Tongue (tissue), 2 donors: ENCODE measurements around the gene R3HDM2. TPM values are rescaled to one million over a fixed set of nuclear protein-coding genes. Genes with fewer than 3 reads are reported as not detected.

Experiments used
- DNase-seq: peaks from one replicate; pipeline ENCODE4 v3.0.0-alpha.2; 2015
- total RNA-seq: library from RNA; depleted of rRNA; stranded (reverse); fragments of >200 nt; gene quantifications from one replicate; pipeline ENCODE4 v1.2.3, GENCODE V29; 2014

R3HDM2 gene
- total RNA-seq, 1 donor from 2014 or later, result 40.0 TPM

DNA sequence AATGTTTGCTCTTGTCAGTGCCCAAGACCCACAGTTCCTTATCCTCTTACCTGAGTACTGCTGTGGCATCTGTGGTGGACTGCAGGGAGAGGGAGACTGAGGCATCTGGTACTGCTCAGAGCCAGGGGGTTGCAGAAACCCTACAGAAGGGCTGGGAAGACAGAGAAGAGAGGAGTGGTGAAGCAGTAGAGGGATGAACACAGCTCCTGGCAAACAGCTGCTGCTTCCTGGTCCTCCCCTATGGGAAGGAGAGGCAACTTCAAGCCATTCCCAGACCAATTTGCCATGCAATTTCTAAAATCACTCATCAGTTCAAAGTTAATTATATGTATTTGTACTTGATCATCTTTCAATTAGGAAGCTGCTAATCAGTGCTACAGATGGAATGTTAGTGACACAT lies 164.2 kb downstream of the R3HDM2 start:
- DNase-seq, result no peak

DNA sequence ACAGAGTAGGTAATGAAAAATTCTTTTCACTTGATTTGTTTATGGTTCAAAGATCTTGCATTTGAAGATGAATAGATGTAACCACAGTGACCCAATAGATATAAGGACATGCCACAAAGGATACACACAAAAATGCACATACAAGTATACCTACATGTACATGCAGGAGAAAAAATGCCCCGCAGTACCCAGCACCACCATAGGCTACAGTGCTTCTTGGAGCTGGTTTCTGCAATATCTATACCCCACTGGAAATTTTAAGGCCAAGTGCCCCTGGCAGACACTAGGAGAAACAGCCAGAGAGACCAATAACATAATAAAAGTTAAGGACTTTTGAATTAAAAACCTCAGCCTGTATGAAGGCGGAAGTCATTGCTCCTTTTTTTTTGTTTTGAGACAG lies 167.7 kb downstream of the R3HDM2 start:
- DNase-seq, result no peak

DNA sequence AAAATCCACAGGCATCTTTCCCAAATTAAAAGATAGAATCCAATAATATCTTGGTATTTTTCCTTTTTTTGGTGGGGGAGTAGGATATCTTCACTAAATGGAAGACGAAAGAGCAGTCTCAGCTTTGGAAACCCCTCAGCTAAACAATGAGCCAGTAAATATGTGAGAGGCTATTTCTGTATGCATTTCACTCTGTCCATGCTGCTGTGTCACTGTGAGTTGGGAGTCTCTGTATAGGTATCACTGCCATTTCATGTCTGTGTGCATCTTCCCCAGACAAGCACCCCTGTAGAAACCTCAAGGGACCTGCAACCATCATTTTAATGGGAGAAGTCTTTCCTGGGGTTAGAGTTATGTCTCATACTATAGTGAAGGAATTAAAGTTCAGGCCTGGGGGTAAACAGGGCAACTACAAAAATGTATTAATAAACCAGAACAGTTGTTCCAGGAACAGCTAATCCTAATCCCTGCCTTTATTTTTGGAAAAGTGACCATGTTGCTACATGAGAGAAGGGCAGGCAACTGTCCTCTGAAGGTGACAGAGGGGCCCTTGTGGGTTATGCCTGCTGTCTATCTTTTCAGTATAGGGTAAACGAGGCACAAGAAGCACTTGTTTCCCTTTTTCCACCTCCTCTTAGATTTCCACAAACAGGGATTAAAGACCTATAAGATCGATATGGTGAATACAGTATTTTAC lies 168.6 kb downstream of the R3HDM2 start:
- no peak for DNase-seq

DNA sequence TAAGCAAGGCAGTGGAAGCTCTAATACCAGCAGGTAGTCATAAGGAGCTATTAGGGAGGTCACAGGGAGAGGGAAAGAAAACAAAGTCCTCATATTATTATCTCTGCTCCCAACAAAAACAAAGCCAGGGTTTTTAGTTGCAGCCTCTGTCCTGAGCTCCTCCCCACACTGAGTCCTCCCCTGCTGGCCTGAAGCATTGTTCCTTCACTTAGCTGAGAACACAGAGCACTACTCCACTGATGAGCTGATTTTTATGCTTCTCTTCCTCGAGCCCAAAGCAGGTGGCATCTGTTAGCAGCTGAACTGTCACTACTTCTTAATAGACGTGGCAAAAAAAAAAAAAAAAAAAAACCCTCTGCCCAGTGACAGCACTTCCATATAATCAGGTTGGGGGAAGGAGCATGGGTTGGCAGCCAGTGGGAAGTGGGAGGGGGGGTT lies 169.4 kb downstream of the R3HDM2 start:
- peak; percentile 79 for DNase-seq

DNA sequence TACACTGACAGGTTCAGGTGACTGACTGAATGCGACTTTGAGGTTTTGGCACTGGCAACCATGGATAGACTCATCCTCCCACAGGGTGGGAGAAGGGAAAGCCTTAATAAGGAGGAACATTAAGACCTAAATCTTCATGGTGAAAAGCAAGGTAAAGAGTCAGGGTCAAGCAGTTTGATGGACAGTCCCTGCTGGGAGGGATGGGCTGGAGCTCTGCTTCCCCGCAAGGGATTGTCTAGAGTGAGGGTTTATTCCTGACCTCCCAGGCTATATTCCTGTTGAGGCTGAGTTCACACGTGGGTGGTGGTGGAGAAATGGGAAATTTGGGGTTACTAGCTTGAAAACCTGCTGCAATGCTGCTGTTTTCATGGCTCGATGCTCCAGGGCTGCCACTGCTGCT lies 170.5 kb downstream of the R3HDM2 start:
- DNase-seq, result no peak

DNA sequence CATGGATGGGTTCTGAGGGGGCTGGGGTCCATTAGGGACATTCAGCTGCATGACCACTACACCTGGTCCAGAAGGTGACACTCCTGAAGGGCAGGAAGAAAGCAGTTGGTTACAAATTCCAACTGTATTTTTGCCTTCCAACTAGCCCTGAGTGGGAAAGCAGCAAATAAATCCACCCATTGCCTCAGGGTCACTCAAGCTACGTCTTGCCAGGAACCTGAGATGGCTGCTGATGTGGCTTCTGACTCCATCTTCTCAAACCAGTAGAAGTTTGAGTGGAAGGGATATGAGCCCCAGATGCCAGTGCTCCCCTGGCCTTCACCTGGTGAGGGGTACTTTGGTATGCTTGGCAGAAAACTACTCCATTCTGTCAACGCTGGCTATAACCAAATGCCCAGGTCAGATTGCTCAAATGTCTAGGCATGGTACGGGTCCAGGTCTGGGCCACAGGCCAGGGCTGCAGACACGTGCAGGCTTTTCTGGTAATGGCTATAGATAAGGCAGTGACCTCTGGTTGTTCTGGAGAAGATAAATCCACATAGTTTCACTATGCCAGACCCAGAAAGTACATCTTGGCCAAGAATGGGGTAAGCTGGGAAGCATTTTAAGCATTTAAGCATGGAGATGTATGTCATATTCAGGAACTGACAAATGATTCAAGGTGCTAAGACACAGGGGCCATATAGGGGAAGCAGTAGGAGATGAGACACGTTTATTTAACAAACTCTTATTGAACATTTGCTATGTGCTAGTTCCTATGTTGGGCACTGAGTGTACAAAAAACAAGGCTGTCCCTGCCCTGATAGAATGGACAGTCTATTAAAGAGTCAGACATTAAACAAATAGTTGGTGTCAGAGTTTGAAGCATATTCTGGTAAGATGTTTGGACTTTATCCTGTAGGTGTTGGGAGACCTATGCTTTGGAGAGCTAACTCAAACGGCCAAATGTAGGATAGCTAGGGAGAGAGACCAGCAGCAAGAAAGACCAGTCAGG lies 171.6 kb downstream of the R3HDM2 start:
- no peak for DNase-seq

DNA sequence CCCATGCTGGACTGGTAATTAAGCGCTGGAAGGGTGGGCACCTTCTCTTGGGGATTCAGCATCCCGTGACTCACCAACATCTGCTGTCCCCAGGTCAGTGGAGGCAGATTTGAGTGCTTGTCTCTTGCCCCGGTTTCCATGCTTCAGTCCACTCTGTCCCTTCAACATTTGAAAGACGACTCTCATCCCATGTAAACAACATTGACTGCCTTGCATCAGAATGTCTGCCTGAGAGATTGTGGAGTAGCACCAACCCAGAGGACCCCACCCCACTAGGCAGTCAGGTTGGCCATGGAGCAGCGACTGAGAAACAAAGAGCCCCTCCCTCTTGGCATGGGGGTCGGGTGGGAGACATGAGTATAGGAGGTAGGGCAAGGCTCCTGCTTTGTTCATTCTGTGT lies 174.9 kb downstream of the R3HDM2 start:
- no peak for DNase-seq

DNA sequence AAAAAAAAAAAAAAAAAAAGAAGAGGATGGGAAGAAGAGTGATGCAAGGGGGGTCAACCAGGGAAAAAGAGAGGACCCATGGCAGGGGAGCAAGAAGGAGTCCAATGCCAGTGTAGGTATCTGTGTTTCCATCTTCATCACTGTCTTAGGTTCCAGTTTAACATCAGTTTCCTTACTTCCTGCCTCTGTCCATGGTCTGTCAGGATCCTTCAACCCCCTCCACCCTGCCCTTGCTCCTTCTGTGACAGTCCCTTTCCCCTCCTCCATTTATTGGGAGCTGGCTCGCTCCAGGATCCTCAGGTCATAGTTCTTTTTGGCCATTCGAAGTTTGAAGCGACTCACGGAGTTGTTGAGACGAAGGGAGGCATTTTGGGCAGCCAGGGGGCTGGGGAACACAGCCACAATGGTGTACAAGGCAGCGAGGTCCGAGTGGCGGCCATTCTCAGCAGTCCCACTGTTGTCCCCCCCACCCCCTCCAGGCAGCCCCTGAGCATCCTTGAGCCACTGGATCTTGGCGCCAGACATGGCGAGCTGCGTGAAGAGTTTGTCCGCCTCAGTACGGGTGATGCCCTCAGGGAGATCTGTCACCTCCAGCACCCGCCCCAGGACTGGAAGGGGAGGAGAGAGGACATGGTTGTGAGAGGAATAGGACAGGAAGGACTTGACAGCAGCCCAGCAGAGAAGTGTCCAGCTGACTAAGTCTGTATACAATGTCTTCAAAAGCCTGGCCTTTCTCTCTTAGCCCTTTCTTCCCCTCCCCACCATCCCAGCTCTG lies 176.2 kb downstream of the R3HDM2 start:
- DNase-seq, result no peak

DNA sequence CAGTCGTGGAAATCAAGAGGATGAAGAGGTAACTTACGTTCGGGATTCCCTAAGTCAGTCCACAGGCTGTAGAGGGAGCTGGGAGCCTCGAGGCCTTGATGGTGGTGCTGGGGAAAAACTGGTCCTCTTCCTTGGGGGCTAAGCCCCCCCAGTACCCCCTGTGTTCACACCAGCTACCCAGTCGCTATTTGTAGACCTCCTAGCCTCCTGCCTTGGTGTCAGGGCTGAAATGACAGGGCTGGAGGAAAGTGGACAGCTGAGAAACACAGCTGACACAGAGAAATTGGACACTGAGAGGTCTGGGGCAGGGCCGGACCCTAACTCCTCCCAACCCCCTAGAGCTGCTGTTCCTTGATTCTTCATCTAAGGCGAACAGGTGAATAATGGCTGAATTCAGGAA lies 179.9 kb downstream of the R3HDM2 start, which contains the start of gene STAC3:
TSS of gene STAC3 (minus strand) at position 232 of the 400 bp plus-strand sequence. CDS start 1,551 bp downstream, outside the sequence.
- DNase-seq, result peak; percentile 89

DNA sequence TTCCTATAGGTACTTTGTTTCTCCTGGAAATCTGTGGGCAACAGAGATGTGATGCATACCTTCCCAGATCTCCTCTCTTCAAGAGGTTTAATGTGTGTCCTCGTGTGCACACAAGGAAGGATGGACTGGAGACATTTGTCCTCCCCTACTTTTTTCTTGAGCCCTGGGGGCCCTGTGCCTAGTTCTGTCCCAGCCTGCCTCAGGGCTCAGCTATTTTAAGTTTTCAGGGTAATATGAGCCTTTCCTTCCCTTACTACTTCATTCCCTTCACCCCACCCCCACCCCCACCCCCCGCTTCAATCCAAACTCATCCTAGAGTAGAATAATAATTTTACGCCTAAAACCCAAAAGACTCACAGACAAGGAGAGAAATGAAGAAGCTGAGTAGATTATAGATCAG lies 180.3 kb downstream of the R3HDM2 start:
- peak; percentile 65 for DNase-seq

DNA sequence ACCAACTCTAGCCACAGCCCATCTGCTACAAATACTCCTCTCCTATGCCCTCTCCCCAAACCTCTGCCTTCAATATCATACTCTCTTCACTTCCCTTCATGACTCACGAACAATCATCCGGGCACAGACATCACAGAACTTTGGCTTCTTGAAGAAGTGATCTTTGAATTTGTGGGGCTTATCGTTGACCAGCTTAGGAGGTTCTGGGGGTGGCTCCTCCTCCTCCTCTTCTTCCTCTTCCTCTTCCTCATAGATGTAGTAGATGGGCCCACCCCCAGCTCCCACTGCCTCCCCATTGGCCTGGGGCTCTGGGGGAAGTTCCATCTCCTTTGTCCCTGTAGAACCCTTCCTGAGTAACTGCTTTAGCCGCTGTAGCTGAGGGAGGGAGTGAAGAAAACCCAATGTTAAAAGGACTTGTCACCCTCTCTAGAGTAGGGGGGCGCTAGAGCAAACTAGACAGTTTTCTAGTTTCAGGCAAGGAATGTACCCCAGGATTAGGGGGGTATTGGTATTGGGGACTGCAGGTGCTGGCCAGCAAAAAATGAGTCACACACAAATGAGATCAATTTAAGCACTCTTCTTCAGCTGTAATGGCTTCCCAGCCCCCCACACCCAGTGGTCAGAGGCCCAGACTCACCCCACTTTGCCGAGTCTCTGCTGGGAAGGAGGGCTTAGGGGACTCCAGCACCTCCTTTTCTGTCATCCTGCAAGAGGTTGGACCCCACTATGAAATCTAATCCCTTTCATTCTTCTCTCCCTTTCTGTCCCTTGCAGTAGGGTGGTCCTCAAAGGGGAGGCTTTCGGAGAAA lies 181.7 kb downstream of the R3HDM2 start:
- no peak for DNase-seq

DNA sequence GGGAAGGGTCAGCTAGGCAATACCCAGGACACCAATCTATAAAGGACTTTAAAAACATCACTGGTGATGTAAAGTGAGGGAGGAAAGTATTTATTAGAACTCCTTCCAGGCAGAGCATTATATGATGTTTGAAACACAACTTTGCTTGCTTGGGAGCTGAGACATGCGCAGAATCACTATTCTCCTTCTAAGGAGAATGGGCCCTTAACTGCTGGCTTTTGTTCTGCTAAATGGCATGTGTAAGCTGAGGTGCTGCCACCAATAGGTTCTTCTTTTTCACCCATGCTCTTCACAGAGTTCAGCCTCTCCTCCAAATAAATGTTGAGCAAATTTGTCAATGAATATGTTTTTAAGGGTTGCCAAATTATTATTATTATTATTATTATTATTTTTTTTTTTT lies 183.8 kb downstream of the R3HDM2 start:
- no peak for DNase-seq

DNA sequence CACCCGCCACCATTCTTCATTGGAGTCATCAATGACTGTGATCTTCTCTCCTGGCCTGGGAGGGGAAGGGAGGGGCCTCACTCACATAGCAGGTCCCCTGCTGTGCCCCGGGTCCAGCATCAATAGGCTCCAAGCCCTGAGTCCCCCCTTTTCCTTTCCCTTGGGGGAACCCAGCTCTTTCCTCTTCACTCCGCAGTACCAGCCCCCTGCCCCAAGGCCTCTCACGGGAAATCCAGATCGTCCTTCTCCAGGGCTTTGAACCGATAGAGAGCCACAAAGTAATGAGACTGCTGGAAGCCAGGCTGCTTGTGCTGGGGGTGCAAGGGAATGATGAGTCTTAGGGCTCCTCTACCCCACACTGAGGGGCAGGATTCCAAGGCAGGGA lies 186.5 kb downstream of the R3HDM2 start:
- DNase-seq, result no peak

DNA sequence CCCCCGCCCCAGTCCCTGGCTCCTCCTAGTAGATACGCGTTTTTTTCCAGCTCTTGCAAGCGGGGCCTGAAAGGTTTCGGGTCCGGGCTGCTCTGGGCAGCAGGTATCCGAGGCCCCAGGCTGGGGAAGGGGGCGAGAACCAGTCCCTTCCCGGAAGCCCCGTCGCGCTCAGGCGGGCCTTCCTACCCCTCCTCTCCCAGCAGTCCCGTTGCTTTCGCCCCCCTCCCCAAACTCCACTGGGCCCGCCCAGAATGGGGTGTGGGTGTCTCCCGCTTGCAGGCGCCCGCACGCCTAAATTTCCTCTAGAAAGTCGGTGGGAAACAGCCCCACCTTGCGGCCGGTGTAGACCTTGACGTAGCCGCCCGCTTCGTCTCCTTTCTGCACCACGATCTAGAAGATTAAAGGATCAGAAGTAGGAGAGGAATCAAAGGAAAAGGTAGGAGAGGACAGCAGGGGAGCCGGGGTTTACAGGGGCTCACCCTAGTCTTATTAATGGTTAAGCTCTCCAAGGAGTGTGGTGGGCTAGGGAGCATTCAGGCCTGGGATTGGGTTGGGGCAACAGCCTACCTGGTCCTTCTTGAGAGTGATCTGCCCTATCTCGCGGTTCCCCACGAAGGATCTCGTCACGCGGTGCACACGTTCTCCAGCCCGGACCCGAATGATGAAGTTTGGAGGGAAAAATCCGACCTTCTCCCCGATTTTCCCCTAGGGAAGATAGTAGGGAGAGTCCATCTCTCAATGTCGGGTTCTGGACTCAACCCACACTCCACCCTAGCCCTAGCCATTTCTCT lies 187.1 kb downstream of the R3HDM2 start:
- peak; percentile 90 for DNase-seq

DNA sequence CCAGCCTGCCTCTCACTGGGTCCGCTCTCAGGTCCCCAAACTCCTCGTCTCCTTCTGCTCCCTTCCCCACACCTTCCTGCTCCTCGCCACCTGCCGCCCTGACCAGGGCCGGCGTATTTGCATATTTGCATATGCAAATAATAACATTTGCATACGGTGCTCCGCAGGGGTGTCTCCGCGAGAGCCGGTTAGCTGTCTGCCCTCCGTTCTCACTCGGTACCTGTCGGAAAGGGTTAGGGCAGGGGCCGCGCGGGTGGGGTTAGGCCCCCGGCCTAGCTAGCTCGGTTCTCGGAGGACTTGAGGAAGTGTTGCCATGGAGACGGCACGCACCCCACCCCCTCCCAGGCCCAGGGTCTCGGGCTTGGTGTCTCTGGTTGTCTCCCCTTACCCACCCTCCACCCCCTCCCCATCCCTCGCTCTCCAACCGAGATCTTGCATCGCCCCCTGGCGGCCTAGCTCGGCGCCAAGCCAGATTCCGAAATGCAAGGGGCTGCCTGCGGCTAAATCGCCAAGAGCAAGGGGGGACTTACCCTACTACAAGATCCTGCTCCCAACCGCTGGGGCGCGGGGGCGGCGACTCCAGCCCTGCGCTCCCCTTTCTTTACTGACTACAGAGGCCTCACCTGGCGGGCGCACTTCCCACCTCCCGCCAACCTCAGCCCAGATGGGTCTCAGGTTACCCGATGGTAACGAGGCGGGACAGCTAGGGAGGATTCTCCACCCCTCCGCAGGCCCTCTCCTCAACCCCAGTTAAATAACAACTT lies 188.0 kb downstream of the R3HDM2 start:
- DNase-seq, result peak; percentile 84

DNA sequence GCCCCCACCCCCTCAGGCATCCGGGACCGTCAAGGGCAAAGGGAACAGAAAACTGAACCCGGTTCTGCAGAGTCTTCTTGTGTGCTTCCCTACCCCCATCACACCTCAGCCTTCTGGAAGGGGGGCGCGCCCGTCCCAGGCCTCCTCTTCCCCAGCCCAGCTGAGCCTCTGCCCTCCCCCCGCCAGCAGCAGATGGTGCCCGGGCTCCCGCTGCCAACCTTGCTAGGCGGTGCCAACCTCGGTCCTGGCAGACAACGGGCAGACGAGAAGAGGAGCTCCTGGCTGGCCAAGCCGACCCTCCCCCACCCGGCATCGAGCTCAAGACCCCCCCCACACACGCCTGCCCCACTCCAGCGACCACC lies 188.5 kb downstream of the R3HDM2 start:
- peak; percentile 83 for DNase-seq

DNA sequence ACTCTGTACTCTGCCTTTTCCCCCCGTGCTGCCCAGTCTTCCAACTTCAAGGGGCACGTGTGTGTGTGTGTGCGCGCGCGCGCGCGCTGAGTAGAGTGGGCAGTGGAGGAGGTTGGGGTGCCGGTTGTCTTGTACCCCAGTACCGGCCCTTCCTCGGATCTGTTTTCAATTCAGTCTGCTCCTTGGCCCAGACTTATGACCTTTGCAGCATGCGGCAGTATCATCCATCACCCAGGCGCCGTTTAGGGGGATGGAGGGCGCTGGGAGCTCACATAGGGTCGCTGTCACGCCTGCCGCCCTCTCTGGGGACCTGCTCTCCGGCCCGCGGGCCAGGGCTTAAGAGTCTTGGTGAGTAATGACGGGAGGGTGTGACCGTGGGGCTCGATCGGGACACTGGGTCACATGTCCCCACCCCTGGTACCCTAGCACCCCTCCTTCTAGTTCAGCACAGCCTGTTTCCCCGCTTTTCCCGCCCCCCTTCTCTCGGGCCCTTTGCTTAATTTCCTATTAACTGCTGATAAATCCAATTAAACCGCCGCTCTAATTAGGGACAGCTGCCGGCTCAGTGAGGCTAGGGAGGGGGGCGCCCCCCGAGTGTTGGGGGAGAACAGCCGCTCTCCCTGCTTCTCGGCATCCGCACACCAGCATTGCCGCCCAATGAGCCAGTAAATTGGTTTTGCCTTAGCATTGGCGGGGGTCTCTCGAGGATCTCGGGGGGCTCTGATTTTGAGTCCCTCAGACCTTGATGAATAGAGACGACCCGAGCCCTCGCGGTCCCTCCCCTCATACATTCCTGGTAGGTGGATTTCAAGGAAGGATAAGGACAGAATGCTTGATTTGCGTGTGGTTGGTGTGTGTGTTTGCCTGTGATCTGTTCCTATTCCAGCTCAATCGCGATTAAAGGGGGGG lies 189.2 kb downstream of the R3HDM2 start:
- DNase-seq, result no peak

DNA sequence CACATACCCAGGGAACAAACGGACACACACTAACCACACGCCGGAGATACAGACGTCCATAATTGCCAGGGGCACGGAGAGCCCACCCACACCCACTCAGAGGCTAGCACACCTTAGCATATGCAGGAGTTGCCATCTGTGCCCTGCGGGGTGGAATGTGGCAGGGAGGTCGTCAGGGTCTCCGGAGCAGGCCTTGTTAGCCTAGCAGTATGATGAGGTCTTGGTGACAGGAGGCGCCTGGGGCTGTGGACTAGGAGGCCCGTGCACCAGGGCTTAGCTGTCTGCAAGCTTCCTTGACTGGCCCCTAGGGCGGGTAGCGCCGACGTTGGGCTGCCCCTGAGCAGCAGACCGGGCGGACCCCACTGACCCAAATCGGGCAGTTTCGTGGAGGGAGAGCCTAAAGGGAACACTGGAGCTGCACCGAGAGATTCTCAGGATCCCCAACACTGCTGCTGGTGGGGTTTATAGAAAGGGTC lies 189.9 kb downstream of the R3HDM2 start:
- DNase-seq, result no peak
